Spinal cord (tissue), 10 donors: ENCODE data around the gene CA14. TPM values are rescaled to one million over a fixed set of nuclear protein-coding genes. Genes with fewer than 3 reads are reported as not detected.
"Not testable (repeated sequence)": the region's sequence is repeated elsewhere in the genome, so short reads cannot be mapped to it uniquely, and the experiment has no call there.

Experiments
- DNase-seq, 6 donors: peaks; one replicate each; pipeline versions ENCODE4 v3.0.0 to v3.0.0-alpha.2; 2013 to 2015; ENCODE audit warnings: low spot score in 6 of 6, low read depth in 4 of 6
- H3K27ac ChIP-seq: one replicate; pipeline ENCODE4 v1.5.1; 2013; ENCODE audit warnings: low read depth, low read length, control low read depth
- H3K27me3 ChIP-seq: one replicate; pipeline ENCODE4 v1.6.1; 2013; ENCODE audit warnings: low read length; ENCODE audit not compliant: control insufficient read depth, insufficient read depth
- H3K36me3 ChIP-seq: one replicate; pipeline ENCODE4 v1.6.1; 2013; ENCODE audit warnings: low read length; ENCODE audit not compliant: control insufficient read depth, insufficient read depth
- H3K4me1 ChIP-seq: one replicate; pipeline ENCODE4 v1.6.1; 2013; ENCODE audit warnings: low read length; ENCODE audit not compliant: control insufficient read depth, insufficient read depth
- H3K4me3 ChIP-seq: one replicate; pipeline ENCODE4 v1.5.1; 2013; ENCODE audit warnings: low read depth, low read length, control low read depth
- H3K9me3 ChIP-seq: one replicate; pipeline ENCODE4 v1.6.1; 2013; ENCODE audit warnings: low read length; ENCODE audit not compliant: control insufficient read depth, insufficient read depth
- WGBS: methylation state at CpG from one replicate; pipeline ENCODE4 v1.1.5; 2013; ENCODE audit warnings: missing lambda C conversion rate; ENCODE audit not compliant: insufficient coverage; 5-methylcytosine and 5-hydroxymethylcytosine counted together
- polyA plus RNA-seq, 2 donors: library from polyadenylated mRNA; unstranded; fragments of 120-200 nt; gene quantifications; one replicate each; pipeline ENCODE4 v1.2.1, GENCODE V29; 2013; ENCODE audit not compliant: insufficient read length in 2 of 2
- total RNA-seq, 2 donors: library from RNA; depleted of rRNA in 1 of 2; stranded (reverse); fragments of 120-200 nt in 1 of 2; fragments of >200 nt in 1 of 2; gene quantifications; one replicate each; pipeline versions ENCODE4 v1.2.3 to v1.2.4, GENCODE V29; 2013 to 2014
- donor health status: healthy.

CA14 gene
- total and polyA plus RNA-seq, 4 donors = 11.1 to 55.1 (median 37.6) TPM

DNA sequence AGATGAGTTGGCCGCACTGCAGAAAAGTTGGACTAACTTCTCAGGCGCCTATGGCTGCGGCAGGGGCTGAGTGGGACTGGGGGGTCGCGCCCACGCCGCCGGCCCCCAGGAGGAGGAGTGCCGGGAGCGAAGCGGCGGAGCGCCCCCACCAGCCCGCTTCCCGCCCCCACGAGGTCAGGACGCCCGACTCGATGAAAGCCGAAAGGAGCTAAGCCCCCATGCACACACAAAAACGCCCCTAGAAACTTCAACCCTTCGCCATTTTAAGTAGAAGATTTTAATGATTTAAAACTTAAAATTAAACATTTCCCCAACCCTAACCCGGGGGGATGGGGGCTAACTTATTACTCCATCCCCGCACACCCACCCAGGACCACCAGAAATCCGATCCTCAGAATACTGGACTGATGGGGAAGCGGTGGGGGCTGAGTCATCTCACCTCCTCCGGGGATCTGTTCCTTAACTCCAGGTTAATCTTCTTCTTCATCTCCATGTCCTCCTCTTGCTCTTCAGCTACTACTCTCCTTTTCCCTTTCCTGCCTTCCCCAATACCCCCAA, 22.2 kb upstream of the CA14 start:
- peaks cover 11% of the 10 kb centered on the region for H3K4me1 ChIP-seq
- H3K4me3 ChIP-seq = peak overlapping the region; percentile 95
- WGBS = 2% methylated on average over 9 of the region's 27 CpGs
- no peaks in the 10 kb centered on the region for H3K9me3 ChIP-seq
- peak overlapping the region; percentile 97 for H3K27ac ChIP-seq
- H3K36me3 ChIP-seq = peaks cover 2% of the 10 kb centered on the region
- peak in 2 of 6 donors; percentile 42 to 59 for DNase-seq
- H3K27me3 ChIP-seq = no peaks in the 10 kb centered on the region

DNA sequence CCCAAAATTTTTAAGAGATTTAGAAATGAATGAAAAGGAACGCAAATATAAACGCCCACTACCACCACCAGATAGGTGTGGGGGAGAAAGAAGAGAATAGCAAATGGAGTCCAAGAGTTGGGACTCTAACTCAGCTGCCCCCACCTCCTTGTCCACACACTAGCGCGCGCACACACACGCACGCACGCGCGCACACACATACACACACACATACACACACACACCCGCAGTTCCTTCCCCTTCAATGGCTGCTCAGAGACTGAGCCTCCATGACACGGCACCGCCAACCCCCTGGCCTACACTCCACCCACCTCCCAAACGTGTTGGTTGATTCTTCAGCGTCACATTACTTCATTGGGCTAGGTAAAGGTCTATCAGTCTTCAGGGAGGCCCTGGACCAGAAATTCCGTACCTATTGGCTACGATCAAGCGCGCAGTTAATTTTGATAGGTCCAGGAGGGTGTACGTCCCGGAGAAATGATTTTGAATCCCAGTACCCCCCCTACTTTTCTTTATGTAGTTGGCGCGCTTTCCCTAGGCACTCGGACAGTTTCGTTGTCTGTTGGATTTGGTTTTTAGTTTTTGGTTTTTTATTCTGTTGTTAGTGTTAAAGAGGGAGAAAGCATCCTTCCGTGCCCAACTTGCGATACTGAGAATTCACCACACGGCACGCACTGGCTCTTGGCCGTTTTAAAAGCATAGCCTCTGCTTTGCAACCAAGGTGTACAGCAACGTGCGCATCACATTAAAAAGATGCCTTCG, 21.5 kb upstream of the CA14 start, which contains the start of gene ANP32E:
TSS of gene ANP32E (minus strand) at position 261 of the 762 bp plus-strand sequence. CDS start 326 bp downstream, outside the sequence.
- peak; percentile 90 to 99 (median 94) for DNase-seq
- peaks cover 2% of the 10 kb centered on the region for H3K36me3 ChIP-seq
- H3K9me3 ChIP-seq = no peaks in the 10 kb centered on the region
- under 1% methylated on average over 14 of the region's 33 CpGs for WGBS
- H3K27ac ChIP-seq = peak within 1 kb of the TSS; percentile 97
- peaks cover 11% of the 10 kb centered on the region for H3K4me1 ChIP-seq
- peak within 1 kb of the TSS; percentile 95 for H3K4me3 ChIP-seq
- no peaks in the 10 kb centered on the region for H3K27me3 ChIP-seq

DNA sequence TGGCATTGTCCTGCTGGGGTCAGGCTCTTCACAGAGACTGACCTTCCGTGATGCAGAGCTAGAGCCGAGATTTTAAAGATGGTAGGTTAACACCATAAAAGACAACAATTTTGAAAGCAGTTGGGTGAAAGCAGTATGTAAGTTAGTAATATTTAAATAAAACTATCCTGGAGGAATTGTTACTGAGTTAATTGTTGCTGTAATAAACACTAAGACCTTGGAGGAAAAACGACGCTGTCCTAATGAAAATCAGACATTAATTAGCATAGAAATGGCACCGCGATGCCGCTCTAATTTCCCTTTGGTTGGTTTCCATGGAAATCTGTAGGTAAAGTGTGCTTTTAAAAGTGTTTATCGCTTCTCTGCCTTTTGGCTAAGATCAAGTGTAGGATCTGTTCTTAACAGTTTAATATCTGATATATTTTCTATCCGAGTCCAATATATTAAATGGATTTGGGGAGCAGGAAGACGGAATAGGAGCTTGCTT, 20.9 kb upstream of the CA14 start:
- peak in 1 of 6 donors; percentile 91 for DNase-seq
- 0% methylated on average over 2 of the region's 10 CpGs for WGBS

DNA sequence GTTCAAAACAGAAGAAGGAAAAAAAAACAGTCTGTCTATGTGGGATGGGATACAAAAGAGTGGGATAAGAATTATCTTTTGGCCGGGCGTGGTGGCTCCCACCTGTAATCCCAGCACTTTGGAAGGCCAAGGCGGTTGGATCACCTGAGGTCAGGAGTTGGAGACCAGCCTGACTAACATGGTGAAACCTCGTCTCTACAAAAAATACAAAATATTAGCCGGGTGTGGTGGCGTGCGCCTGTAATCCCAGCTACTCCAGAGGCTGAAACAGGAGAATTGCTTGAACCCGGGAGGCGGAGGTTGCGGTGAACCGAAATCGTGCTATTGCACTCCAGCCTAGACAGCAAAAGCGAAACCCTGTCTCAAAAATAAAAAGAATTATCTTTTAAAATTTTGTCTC, 20.4 kb upstream of the CA14 start:
- H3K4me3 ChIP-seq, H3K27ac ChIP-seq: not testable (repeated sequence)

More for the DNA sequence above, 20.9 kb upstream of the CA14 start:
- Histone ChIP-seq H3K27ac (peak overlapping the region; percentile 97), H3K36me3 (no peaks in the 10 kb centered on the region), H3K4me3 (peak overlapping the region; percentile 95), H3K4me1 (peaks cover 11% of the 10 kb centered on the region), H3K9me3 (no peaks in the 10 kb centered on the region), H3K27me3 (no peaks in the 10 kb centered on the region)

DNA sequence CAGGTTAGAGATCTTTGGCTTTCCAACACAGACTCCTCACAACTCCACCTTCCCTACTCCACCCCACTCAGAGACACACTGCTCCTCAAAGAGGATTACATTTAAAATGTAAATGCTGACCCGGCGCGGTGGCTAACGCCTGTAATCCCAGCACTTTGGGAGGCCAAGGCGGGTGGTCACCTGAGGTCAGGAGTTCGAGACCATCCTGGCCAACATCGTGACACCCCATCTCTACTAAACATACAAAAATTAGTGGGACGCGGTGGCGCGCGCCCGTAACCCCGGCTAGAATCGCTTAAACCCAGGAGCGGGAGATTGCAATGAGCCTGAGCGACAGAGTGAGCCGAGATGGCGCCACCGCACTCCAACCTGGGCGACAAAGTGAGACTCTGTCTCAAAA, 19.8 kb upstream of the CA14 start:
- 89% methylated on average over 14 of the region's 21 CpGs for WGBS
- H3K4me1 ChIP-seq = peaks cover 11% of the 10 kb centered on the region

More for the DNA sequence above, 20.4 kb upstream of the CA14 start:
- H3K9me3 ChIP-seq, DNase-seq, H3K27me3 ChIP-seq, H3K36me3 ChIP-seq: not testable (repeated sequence)
- peaks cover 11% of the 10 kb centered on the region for H3K4me1 ChIP-seq
- 80% methylated on average over 6 of the region's 13 CpGs for WGBS

DNA sequence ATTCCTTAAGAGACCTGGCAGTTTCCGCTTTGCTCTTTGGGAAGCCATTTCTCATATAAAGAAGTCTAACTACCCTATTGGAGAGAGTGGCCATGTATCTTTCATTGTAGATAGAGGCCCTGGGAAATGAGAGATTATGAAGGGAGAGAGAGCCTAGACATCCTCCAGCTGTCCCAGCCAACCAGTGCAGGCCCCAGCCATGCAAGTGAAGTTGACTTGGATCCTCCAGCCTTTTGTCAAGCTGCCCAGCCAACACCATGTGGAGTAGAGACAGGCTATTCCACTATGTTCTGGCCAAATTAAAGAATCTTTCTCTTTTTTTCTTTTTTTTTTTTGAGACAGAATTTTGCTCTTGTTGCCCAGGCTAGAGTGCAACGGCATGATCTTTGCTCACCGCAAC, 14.6 kb upstream of the CA14 start:
- 100% methylated on average over 2 of the region's 3 CpGs for WGBS
- Histone ChIP-seq H3K4me1 (no peaks in the 10 kb centered on the region), H3K9me3 (no peaks in the 10 kb centered on the region), H3K36me3 (no peaks in the 10 kb centered on the region), H3K4me3 (no peak overlapping the region), H3K27me3 (no peaks in the 10 kb centered on the region), H3K27ac (no peak overlapping the region)
- no peak for DNase-seq

More for the DNA sequence above, 19.8 kb upstream of the CA14 start:
- Histone ChIP-seq H3K4me3 (no peak overlapping the region), H3K9me3 (no peaks in the 10 kb centered on the region), H3K27ac (no peak overlapping the region), H3K27me3 (no peaks in the 10 kb centered on the region), H3K36me3 (no peaks in the 10 kb centered on the region)
- DNase-seq = no peak

DNA sequence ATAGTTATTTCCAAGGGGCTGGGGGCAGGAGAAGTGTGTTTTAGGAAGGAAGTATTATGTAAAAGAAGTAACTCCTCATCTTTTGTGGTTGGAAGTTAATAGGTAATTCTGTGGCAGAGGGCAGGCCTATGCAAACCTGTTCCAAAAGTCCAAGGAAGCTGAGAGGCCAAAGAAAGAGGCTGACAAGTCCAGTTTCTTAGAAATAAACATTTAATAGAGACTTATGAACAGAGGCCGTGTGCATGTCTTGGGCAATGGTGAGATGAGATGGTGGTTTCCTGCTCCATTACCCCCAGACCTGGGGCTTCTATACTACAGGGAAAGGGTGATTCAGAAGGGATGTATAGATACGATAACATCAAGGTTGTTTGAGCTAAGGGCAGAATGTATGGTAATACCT, 7.6 kb upstream of the CA14 start:
- no peak for DNase-seq
- no peak overlapping the region for H3K4me3 ChIP-seq
- no peak overlapping the region for H3K27ac ChIP-seq
- H3K9me3 ChIP-seq = no peaks in the 10 kb centered on the region
- no CpG with 5 or more reads among the region's 2 CpGs for WGBS
- H3K27me3 ChIP-seq = no peaks in the 10 kb centered on the region
- no peaks in the 10 kb centered on the region for H3K36me3 ChIP-seq
- H3K4me1 ChIP-seq = no peaks in the 10 kb centered on the region

DNA sequence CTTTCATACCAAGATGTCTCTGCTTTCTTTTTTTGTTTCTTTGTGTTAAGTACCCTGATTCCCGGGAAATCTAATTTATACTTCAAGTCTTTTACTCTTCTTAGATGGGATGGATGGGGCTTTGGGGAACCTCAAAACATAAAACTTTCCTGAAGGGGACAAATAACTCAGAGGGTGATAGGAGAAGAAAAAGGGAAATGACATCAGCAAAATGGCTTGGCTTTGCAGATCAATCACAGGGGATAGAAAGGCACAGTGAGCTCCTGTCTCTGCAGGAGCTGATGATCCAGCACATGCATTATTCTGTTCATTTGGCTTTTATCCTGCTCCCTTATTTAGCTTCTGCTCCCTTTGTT, 1.4 kb upstream of the CA14 start:
- WGBS = no CpG with 5 or more reads among the region's 1 CpG
- H3K27ac ChIP-seq = peak overlapping the region; percentile 90
- H3K36me3 ChIP-seq = peaks cover under 1% of the 10 kb centered on the region
- H3K27me3 ChIP-seq = no peaks in the 10 kb centered on the region
- DNase-seq = peak in 1 of 6 donors; percentile 85
- peaks cover 51% of the 10 kb centered on the region for H3K4me1 ChIP-seq
- H3K9me3 ChIP-seq = no peaks in the 10 kb centered on the region
- H3K4me3 ChIP-seq = peak overlapping the region; percentile 29

DNA sequence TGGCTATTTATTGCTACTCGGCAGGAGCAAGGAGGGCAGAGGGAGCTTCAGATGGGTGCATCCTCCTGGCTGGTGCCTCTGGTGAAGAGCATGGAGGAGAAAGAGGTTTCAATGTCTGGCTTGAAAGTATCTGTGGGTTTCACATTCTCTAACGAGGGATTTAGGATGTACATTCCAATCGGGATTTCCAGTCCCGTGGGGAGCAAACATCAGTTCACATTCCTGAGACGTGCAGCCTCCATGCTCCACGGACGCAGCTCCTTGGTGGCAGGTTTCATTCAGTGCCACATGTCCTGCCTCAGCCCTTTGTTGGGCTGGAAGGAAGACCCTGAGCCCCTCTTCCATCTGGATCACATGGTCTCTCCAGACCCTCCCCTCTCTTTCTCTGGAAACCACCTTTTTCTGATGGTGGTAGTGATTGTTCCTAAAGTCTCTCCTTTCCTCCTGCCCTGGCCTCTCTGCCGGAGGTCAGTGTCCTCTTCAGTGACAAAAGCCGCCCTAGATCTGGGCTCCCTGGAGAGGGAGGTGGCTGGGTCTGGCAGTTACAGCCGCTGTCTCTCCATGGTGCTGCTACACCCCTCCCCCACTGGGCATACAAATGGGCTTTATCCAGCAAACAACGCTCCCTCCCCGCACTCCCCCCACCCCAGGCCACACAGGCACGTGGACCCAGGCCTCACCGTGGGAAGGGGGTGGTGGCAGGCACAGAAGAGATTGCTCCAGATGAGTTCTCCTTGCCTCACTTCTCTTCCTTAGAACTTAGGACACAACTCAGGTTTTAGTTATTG, 826 bp upstream of the CA14 start:
- peak in 2 of 6 donors; percentile 68 to 74 for DNase-seq
- peaks cover 3% of the 10 kb centered on the region for H3K36me3 ChIP-seq
- peak overlapping the region; percentile 54 for H3K4me3 ChIP-seq
- no peaks in the 10 kb centered on the region for H3K9me3 ChIP-seq
- H3K4me1 ChIP-seq = peaks cover 51% of the 10 kb centered on the region
- WGBS = 4% methylated on average over 9 of the region's 14 CpGs
- H3K27ac ChIP-seq = peak overlapping the region; percentile 90
- H3K27me3 ChIP-seq = no peaks in the 10 kb centered on the region
